Measurements from ENCODE around the gene CLDN3.

DNA sequence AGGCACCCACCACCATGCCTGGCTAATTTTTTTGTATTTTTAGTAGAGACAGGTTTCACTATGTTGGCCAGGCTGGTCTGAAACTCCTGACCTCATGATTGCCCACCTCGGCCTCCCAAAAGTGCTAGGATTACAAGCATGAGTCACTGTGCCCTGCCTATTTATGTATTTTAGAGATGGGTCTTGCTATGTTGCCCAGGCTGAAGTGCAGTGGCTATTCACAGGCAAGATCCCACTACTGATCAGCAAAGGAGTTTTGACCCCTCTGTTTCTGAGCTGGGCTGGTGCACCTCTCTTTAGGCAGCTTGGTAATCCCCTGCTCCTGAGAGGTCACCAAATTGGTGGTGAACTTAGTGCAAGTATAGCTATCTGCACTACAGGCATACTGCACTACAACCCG is 37.7 kb downstream of the CLDN3 start:
- TF ChIP-seq, protein P1, sequence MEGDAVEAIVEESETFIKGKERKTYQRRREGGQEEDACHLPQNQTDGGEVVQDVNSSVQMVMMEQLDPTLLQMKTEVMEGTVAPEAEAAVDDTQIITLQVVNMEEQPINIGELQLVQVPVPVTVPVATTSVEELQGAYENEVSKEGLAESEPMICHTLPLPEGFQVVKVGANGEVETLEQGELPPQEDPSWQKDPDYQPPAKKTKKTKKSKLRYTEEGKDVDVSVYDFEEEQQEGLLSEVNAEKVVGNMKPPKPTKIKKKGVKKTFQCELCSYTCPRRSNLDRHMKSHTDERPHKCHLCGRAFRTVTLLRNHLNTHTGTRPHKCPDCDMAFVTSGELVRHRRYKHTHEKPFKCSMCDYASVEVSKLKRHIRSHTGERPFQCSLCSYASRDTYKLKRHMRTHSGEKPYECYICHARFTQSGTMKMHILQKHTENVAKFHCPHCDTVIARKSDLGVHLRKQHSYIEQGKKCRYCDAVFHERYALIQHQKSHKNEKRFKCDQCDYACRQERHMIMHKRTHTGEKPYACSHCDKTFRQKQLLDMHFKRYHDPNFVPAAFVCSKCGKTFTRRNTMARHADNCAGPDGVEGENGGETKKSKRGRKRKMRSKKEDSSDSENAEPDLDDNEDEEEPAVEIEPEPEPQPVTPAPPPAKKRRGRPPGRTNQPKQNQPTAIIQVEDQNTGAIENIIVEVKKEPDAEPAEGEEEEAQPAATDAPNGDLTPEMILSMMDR (conservative IDR thresholded peaks at IDR 0.05; ENCODE audit: low read depth, low read length), result no peak
- TF ChIP-seq EZH2 (IDR thresholded peaks at IDR 0.05; ENCODE audit: low read length, unreplicated experiment), result no peak
- no peak for TF ChIP-seq EZH2phosphoT487 (IDR thresholded peaks at IDR 0.05; ENCODE audit: borderline replicate concordance, low read length)
